SIG-M5 treated with dmso at 0.1 percent for 504 hours (cell line): Measurements from ENCODE around the gene HEXA.

Experiments
- DNase-seq: peaks from one replicate; lab custom pipeline; 2025; ENCODE audit not compliant: unreplicated experiment; lab: John Stamatoyannopoulos, UW

HEXA gene

DNA sequence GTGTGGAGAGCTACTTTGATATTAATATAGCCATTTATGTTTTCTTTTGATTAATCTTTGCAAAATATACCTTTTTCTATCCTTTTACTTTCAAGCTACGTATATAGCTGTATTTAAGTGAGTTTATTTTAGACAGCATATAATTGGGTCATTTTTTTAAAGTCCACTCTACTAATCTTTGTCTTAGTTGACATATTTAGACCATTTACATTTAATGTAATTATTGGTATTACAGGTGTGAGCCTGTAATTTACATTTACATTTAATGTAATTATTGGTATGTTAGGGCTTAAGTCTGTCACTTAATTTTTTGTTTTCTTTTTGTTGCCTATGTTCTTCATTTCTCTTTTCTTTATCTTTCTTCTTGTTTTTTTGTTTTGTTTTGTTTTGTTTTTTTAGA is 52.1 kb downstream of the HEXA start:
- DNase-seq, result no peak

GRCh38 chr15:72319985-72320671 is 55.7 kb downstream of the HEXA start, which contains the start of gene CELF6:
Gene CELF6, minus strand, starts transcription at chr15:72320157. Its CDS starts 283 bp downstream, at chr15:72319874.
- DNase-seq, result peak; percentile 89

DNA sequence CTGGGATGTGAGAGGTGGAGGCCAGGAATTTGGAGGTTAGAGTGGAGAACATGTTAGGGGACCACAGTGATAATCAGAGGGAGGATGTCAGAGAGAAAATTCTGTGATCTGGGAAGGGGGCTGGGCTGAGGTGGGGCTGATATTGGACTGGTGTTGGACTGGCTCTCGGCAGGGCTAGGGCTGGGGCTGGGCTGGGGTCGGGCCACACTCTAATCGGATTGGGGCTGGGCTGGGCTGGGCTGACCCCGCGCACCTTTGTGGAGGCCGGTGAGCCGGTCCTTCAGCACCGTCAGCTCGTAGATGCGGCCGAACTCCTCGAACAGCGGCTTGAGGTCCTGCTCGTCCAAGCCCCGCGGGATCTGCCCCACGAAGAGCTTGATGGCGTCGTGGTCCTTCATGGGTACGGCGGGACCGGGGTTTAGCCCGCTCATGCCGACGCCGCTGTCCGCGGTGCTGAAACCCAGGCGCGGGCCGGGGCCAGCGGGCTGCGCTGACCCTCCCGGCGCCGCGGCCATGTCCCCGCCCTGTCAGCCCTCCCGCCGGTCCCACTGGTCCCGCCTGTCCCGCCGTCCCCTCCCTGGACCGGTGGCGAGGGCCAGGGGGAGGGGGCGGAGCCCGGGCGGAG is 56.3 kb downstream of the HEXA start:
- DNase-seq, result peak; percentile 40

DNA sequence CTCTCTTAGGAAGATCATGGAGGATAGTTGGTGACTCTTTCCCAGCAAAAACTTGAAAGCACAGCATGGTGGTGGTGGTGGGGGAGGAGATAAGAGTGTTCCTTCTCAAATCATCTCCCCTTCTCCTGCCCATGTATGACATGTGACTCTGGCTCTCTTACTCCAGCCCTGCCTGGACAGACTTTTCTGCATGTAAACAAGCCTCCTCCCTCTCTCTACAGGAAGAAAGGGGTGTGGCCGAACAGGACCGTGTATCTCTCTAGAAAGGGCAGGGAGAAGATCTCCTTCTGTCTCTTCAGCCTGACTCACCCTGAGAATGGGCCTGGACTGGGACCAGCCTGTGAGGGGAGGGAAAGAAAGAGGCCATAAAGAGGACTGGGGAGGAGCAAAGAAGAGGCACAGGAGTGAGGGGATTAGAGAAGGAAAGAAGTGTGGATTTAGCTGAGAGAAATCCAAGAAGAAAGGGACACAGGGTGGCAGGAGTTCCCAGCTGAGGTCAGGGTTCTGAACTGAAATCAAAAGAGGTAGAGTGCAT is 57.3 kb downstream of the HEXA start:
- DNase-seq, result no peak

GRCh38 chr15:72315706-72316370 is 60.0 kb downstream of the HEXA start:
- DNase-seq, result no peak

DNA sequence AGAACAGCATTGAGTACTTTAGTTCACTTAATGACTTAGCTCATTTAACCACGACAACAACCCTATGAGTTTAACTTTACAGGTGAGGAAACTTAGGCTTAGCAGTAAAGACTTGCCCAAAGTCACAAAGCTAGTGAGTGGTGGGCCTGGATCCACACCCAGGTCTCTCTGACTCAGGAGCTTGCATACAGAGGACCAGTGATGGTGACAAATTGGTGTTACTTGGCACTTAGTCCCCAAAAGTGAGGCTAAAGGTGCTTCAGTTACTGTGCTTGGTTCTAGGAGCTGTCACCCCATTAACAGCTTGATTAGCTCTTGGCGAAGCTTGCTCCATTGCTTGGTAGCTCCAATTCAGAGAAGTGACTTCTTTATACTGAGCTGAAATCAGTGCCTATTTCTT is 61.9 kb downstream of the HEXA start:
- DNase-seq, result no peak

DNA sequence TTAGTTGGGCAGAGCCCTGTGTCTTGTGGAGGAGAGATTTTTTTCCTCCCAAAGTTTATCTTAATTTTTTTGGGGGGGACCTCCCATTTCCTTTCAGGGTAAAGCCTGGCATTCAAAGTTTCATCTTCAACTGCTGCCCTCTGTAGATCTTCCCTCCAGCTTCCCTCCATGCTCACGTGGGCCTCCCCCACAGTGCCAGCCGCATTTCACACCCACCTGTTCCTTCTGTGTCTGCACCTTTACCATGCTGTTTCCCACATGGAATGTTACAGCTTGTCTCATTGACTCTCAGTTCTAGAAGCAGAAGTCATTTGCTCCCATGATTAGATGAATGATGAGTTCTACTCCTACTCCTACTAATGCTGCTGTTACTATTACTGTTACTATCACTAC is 62.4 kb downstream of the HEXA start:
- DNase-seq, result no peak

GRCh38 chr15:72312605-72313447 is 63.0 kb downstream of the HEXA start:
- DNase-seq, result peak; percentile 49

- no peak for DNase-seq
These were observed 68.8 kb downstream of the HEXA start for GRCh38 chr15:72307026-72307425.

GRCh38 chr15:72306211-72306785 is 69.5 kb downstream of the HEXA start:
- peak; percentile 85 for DNase-seq

DNA sequence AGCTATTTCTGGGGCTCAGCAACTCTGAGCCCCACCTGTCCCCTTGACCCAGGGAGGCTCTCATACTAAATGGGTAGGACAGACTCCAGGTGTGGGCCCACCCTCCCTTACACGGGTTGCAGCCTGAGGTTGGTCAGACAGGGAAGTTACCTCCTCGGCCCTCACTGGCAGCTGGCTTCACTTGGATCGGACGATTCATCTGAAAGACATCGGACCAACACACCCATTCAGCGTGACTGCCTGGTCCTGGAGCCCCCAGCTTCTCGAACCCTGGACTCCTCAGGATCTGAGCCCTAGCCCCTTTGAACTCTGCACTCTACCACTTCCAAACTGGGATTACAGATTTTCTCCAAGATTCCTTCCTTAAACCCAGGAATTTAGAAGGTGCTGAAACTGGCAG is 71.2 kb downstream of the HEXA start:
- DNase-seq, result no peak

GRCh38 chr15:72302955-72303354 is 72.9 kb downstream of the HEXA start:
- DNase-seq, result no peak
